Epithelial cell of esophagus (primary cell): Measurements from ENCODE around the gene NUP153.

Source experiments
- DNase-seq: peaks from one replicate; pipeline ENCODE4 v3.0.0; 2010; ENCODE audit warnings: low read depth
- H3K4me3 ChIP-seq: 2 replicates; pipeline ENCODE4 v1.5.1; 2011; ENCODE audit warnings: mild to moderate bottlenecking, low read length, control low read depth
- CTCF ChIP-seq: IDR thresholded peaks from 2 replicates; pipeline ENCODE4 v1.5.1; 2011; ENCODE audit warnings: low read depth, mild to moderate bottlenecking, low read length, control low read depth, inconsistent platforms; ENCODE audit not compliant: insufficient read depth; ENCODE audit errors: missing control alignments

Gene NUP153

GRCh38 chr6:17622144-17622543, 84.6 kb downstream of the NUP153 start:
- TF ChIP-seq CTCF: no peak
- no peak for DNase-seq

GRCh38 chr6:17621003-17621402, 85.7 kb downstream of the NUP153 start:
- no peak overlapping the region for H3K4me3 ChIP-seq
- no peak for DNase-seq
- TF ChIP-seq CTCF: no peak

More at GRCh38 chr6:17622144-17622543, 84.6 kb downstream of the NUP153 start:
- no peak overlapping the region for H3K4me3 ChIP-seq

- no peak for DNase-seq
- H3K4me3 ChIP-seq: no peak overlapping the region
- no peak for TF ChIP-seq CTCF
Measured at GRCh38 chr6:17615794-17616193, 90.9 kb downstream of the NUP153 start.

GRCh38 chr6:17612048-17612447, 94.7 kb downstream of the NUP153 start:
- no peak for TF ChIP-seq CTCF
- H3K4me3 ChIP-seq: no peak overlapping the region
- no peak for DNase-seq

GRCh38 chr6:17610835-17611234, 95.9 kb downstream of the NUP153 start:
- TF ChIP-seq CTCF: no peak
- DNase-seq: no peak
- no peak overlapping the region for H3K4me3 ChIP-seq

GRCh38 chr6:17606606-17607005, 100.1 kb downstream of the NUP153 start:
- no peak overlapping the region for H3K4me3 ChIP-seq
- no peak for TF ChIP-seq CTCF
- no peak for DNase-seq

- TF ChIP-seq CTCF: no peak
- H3K4me3 ChIP-seq: no peak overlapping the region
- no peak for DNase-seq
Measured at GRCh38 chr6:17602888-17603287, 103.8 kb downstream of the NUP153 start.
